CD4-positive, alpha-beta T cell treated with Interleukin-4 for 4 hours (primary cell): ENCODE results near the gene RAB11A.
"Not testable (repeated sequence)": the region's sequence is repeated elsewhere in the genome, so short reads cannot be mapped to it uniquely, and the experiment has no call there.

Source experiments
- DNase-seq: peaks from one replicate; pipeline ENCODE4 v3.0.0-alpha.2; 2020

RAB11A gene

GRCh38 chr15:65845826-65846519 is 23.3 kb upstream of the RAB11A start:
- DNase-seq = no peak

GRCh38 chr15:65847989-65848388 is 21.3 kb upstream of the RAB11A start:
- no peak for DNase-seq

- no peak for DNase-seq
Observed at GRCh38 chr15:65851981-65852380, 17.3 kb upstream of the RAB11A start.

GRCh38 chr15:65856821-65857455 is 12.4 kb upstream of the RAB11A start:
- peak; percentile 81 for DNase-seq

GRCh38 chr15:65857718-65858402 is 11.4 kb upstream of the RAB11A start:
- DNase-seq = no peak

- peak; percentile 58 for DNase-seq
Observed at GRCh38 chr15:65862682-65863081, 6.6 kb upstream of the RAB11A start.

- no peak for DNase-seq
Observed at GRCh38 chr15:65863106-65863505, 6.2 kb upstream of the RAB11A start.

GRCh38 chr15:65867244-65867643 is 2.0 kb upstream of the RAB11A start:
- DNase-seq = no peak

GRCh38 chr15:65867933-65868332 is 1.4 kb upstream of the RAB11A start:
- DNase-seq = not testable (repeated sequence)

GRCh38 chr15:65868546-65869125 is 655 bp upstream of the RAB11A start:
- DNase-seq = no peak

- no peak for DNase-seq
Observed at GRCh38 chr15:65869954-65870871, 922 bp downstream of the RAB11A start.

- DNase-seq = peak; percentile 33
Observed at GRCh38 chr15:65870889-65871533, 1.7 kb downstream of the RAB11A start.

- DNase-seq = not testable (repeated sequence)
Observed at GRCh38 chr15:65871886-65872285, 2.6 kb downstream of the RAB11A start.

GRCh38 chr15:65872596-65872995 is 3.3 kb downstream of the RAB11A start:
- not testable (repeated sequence) for DNase-seq

- no peak for DNase-seq
Observed at GRCh38 chr15:65873256-65873655, 4.0 kb downstream of the RAB11A start.

- no peak for DNase-seq
Observed at GRCh38 chr15:65875458-65875857, 6.2 kb downstream of the RAB11A start.

GRCh38 chr15:65877749-65878148 is 8.5 kb downstream of the RAB11A start:
- DNase-seq = no peak

GRCh38 chr15:65881766-65882434 is 12.6 kb downstream of the RAB11A start:
- no peak for DNase-seq

- no peak for DNase-seq
Observed at GRCh38 chr15:65883571-65883970, 14.3 kb downstream of the RAB11A start.

GRCh38 chr15:65884511-65884910 is 15.2 kb downstream of the RAB11A start:
- peak; percentile 32 for DNase-seq

GRCh38 chr15:65885668-65886218 is 16.5 kb downstream of the RAB11A start:
- DNase-seq = no peak
